IMR-90 (cell line): ENCODE measurements around the gene ZFAND2B.

Source experiments
- BHLHE40 ChIP-seq: fragments of 150-350 bp; IDR thresholded peaks from 2 replicates; pipeline ENCODE4 v1.6.1; 2016; ENCODE audit warnings: mild to moderate bottlenecking, low read depth, low read length
- CHD1 ChIP-seq: IDR thresholded peaks from 2 replicates; pipeline ENCODE4 v1.6.1; 2012; ENCODE audit warnings: low read depth, low read length, improper control_type of control experiment
- CTCF ChIP-seq: conservative IDR thresholded peaks from 2 replicates; pipeline ENCODE4 v1.5.1; 2012; ENCODE audit warnings: mild to moderate bottlenecking, low read depth, low read length, improper control_type of control experiment
- ELK1 ChIP-seq: fragments of 150-350 bp; IDR thresholded peaks from 2 replicates; pipeline ENCODE4 v1.6.1; 2016; ENCODE audit warnings: low read depth, mild to moderate bottlenecking, low read length, moderate library complexity, borderline replicate concordance
- MAFK ChIP-seq: IDR thresholded peaks from 2 replicates; pipeline ENCODE4 v1.6.1; 2012; ENCODE audit warnings: low read depth, low read length, improper control_type of control experiment
- MAZ ChIP-seq: IDR thresholded peaks from 2 replicates; pipeline ENCODE4 v1.6.1; 2012; ENCODE audit warnings: low read depth, mild to moderate bottlenecking, low read length, improper control_type of control experiment, moderate library complexity, borderline replicate concordance
- MXI1 ChIP-seq: IDR thresholded peaks from 2 replicates; pipeline ENCODE4 v1.6.1; 2012; ENCODE audit warnings: low read depth, mild to moderate bottlenecking, low read length, moderate library complexity, borderline replicate concordance
- NFE2L2 ChIP-seq: fragments of 150-350 bp; IDR thresholded peaks from 2 replicates; pipeline ENCODE4 v1.6.1; 2016; ENCODE audit warnings: low read depth, mild to moderate bottlenecking, low read length
- POLR2A ChIP-seq: IDR thresholded peaks from 2 replicates; pipeline ENCODE4 v1.6.1; 2012; ENCODE audit warnings: mild to moderate bottlenecking, low read depth, low read length
- RAD21 ChIP-seq: IDR thresholded peaks from 2 replicates; pipeline ENCODE4 v1.6.1; 2012; ENCODE audit warnings: low read length, improper control_type of control experiment
- RFX5 ChIP-seq: IDR thresholded peaks from 2 replicates; pipeline ENCODE4 v1.8.0; 2012; ENCODE audit warnings: low read depth, mild to moderate bottlenecking, low read length, moderate library complexity
- SMC3 ChIP-seq: fragments of 150-350 bp; IDR thresholded peaks from 2 replicates; pipeline ENCODE4 v1.6.1; 2016; ENCODE audit warnings: low read depth, mild to moderate bottlenecking, antibody characterized with exemption, low read length, moderate library complexity
- USF2 ChIP-seq: fragments of 150-350 bp; IDR thresholded peaks from 2 replicates; pipeline ENCODE4 v1.6.1; 2017; ENCODE audit warnings: mild to moderate bottlenecking, antibody characterized with exemption, low read length, low read depth

GRCh38 chr2:219223831-219224610 lies 17.4 kb downstream of the ZFAND2B start:
- no peak for TF ChIP-seq CTCF
- no peak for TF ChIP-seq SMC3
- TF ChIP-seq POLR2A: no peak
- no peak for TF ChIP-seq USF2
- TF ChIP-seq CHD1: no peak
- TF ChIP-seq MXI1: no peak
- TF ChIP-seq RAD21: no peak
- TF ChIP-seq MAFK: no peak
- TF ChIP-seq BHLHE40: no peak
- no peak for TF ChIP-seq RFX5
- no peak for TF ChIP-seq NFE2L2
- TF ChIP-seq ELK1: no peak
- no peak for TF ChIP-seq MAZ
